OCI-LY3 (cell line): ENCODE data around the gene PMEL.

Experiments
- EZH2phosphoT487 ChIP-seq: fragments of 200-600 bp; shearing (Covaris generic); IDR thresholded peaks from 2 replicates; pipeline ENCODE4 v1.6.1; 2018; ENCODE audit warnings: antibody characterized with exemption, mixed run types, low read depth
- TF ChIP-seq, protein P1 (sequence below): fragments of 200-600, 300-600 bp; sonication (generic); IDR thresholded peaks from 2 replicates; pipeline ENCODE4 v1.5.1; 2014; ENCODE audit warnings: antibody characterized with exemption, low read length, low read depth

DNA sequence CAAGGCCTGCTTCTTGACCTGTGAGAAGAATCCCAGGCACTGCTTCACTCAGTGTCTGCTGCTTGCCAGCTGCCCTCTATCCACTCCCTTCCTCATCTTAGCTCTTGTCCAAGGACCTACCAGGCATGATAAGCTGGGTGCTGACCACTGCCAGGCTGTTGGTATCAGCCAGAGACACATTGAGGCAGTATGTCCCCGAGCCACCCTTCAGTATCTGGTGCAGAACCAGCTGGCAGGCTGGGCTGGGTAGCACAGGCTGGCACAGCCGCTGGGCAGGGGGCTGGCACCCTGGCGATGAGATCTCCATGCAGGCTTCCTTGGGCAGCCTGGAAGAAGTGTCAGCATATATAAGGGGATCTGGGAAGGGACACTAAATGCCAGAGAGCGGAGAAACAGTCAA, 10.5 kb downstream of the PMEL start:
- TF ChIP-seq, protein P1, sequence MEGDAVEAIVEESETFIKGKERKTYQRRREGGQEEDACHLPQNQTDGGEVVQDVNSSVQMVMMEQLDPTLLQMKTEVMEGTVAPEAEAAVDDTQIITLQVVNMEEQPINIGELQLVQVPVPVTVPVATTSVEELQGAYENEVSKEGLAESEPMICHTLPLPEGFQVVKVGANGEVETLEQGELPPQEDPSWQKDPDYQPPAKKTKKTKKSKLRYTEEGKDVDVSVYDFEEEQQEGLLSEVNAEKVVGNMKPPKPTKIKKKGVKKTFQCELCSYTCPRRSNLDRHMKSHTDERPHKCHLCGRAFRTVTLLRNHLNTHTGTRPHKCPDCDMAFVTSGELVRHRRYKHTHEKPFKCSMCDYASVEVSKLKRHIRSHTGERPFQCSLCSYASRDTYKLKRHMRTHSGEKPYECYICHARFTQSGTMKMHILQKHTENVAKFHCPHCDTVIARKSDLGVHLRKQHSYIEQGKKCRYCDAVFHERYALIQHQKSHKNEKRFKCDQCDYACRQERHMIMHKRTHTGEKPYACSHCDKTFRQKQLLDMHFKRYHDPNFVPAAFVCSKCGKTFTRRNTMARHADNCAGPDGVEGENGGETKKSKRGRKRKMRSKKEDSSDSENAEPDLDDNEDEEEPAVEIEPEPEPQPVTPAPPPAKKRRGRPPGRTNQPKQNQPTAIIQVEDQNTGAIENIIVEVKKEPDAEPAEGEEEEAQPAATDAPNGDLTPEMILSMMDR = no peak
- no peak for TF ChIP-seq EZH2phosphoT487
